OCI-LY3 (cell line): Measurements from ENCODE around the gene ZNF710.

ENCODE experiments used
- H2AFZ ChIP-seq: fragments of 200-600, 300-600 bp; shearing (Covaris generic); 2 replicates; pipeline ENCODE4 v1.6.0; 2014; ENCODE audit warnings: antibody characterized with exemption, low read depth, low read length
- H3K27ac ChIP-seq: fragments of 200-600, 300-600 bp; sonication (generic); 2 replicates; pipeline ENCODE4 v1.5.1; 2014; ENCODE audit warnings: mild to moderate bottlenecking, low read length, moderate library complexity, mixed read lengths
- H3K27me3 ChIP-seq: fragments of 200-600, 300-600 bp; sonication (generic); 2 replicates; pipeline ENCODE4 v1.6.1; 2014; ENCODE audit warnings: low read depth, low read length, mixed read lengths
- H3K36me3 ChIP-seq: fragments of 200-600, 300-600 bp; sonication (generic); replicated peaks from 2 replicates; pipeline ENCODE3; 2014; ENCODE audit warnings: low read depth, low read length, mixed read lengths
- H3K4me1 ChIP-seq: fragments of 300-600, 200-600 bp; sonication (generic); 2 replicates; pipeline ENCODE4 v1.6.1; 2014; ENCODE audit warnings: low read length, mixed read lengths
- H3K4me2 ChIP-seq: fragments of 200-600, 300-600 bp; sonication (generic); 2 replicates; pipeline ENCODE4 v1.6.1; 2014; ENCODE audit warnings: low read length, mixed read lengths
- H3K4me3 ChIP-seq: fragments of 300-600, 200-600 bp; sonication (generic); 2 replicates; pipeline ENCODE4 v1.5.1; 2014; ENCODE audit warnings: antibody characterized with exemption, mild to moderate bottlenecking, low read length, moderate library complexity
- H3K79me2 ChIP-seq: fragments of 300-600, 200-600 bp; shearing (Covaris generic); 2 replicates; pipeline ENCODE4 v1.6.1; 2014; ENCODE audit warnings: mild to moderate bottlenecking, low read length, mixed read lengths
- H3K9ac ChIP-seq: fragments of 300-600, 200-600 bp; shearing (Covaris generic); 2 replicates; pipeline ENCODE4 v1.6.0; 2014; ENCODE audit warnings: mild to moderate bottlenecking, low read length, moderate library complexity
- H3K9me3 ChIP-seq: fragments of 200-600, 300-600 bp; shearing (Covaris generic); 2 replicates; pipeline ENCODE4 v1.6.1; 2014; ENCODE audit warnings: low read length, mixed read lengths; ENCODE audit not compliant: insufficient read depth
- H4K20me1 ChIP-seq: fragments of 200-600, 300-600 bp; sonication (generic); 2 replicates; pipeline ENCODE4 v1.6.1; 2016; ENCODE audit warnings: low read length, mixed read lengths; ENCODE audit not compliant: insufficient read depth
- CTCF ChIP-seq: fragments of 200-600, 300-600 bp; sonication (generic); IDR thresholded peaks from 2 replicates; pipeline ENCODE4 v1.5.1; 2014; ENCODE audit warnings: antibody characterized with exemption, low read length, low read depth
- EZH2phosphoT487 ChIP-seq: fragments of 200-600 bp; shearing (Covaris generic); IDR thresholded peaks from 2 replicates; pipeline ENCODE4 v1.6.1; 2018; ENCODE audit warnings: antibody characterized with exemption, mixed run types, low read depth

ZNF710 gene

GRCh38 chr15:90130291-90130690, 129.2 kb downstream of the ZNF710 start:
- no peak overlapping the region for H3K27ac ChIP-seq
- H2AFZ ChIP-seq, result no peak overlapping the region
- H3K9ac ChIP-seq, result no peak overlapping the region
- H3K36me3 ChIP-seq, result no peaks in the 10 kb centered on the region
- no peak overlapping the region for H3K4me2 ChIP-seq
- TF ChIP-seq EZH2phosphoT487 (no peak), CTCF (no peak)
- peaks cover 10% of the 10 kb centered on the region for H3K27me3 ChIP-seq
- no peaks in the 10 kb centered on the region for H3K9me3 ChIP-seq
- no peak overlapping the region for H3K4me3 ChIP-seq
- no peaks in the 10 kb centered on the region for H3K79me2 ChIP-seq
- H3K4me1 ChIP-seq, result peaks cover 13% of the 10 kb centered on the region; the same call in 1 of the 2 replicates
- no peaks in the 10 kb centered on the region for H4K20me1 ChIP-seq
